ENCODE measurements around the gene PHAF1. TPM values are rescaled to one million over a fixed set of nuclear protein-coding genes. Genes with fewer than 3 reads are reported as not detected.

The PHAF1 gene
- total and polyA plus RNA-seq, 4 donors = 26.6 to 42.4 (median 28.4) TPM

GRCh38 chr16:67087291-67087690 is 22.4 kb upstream of the PHAF1 start:
- Histone ChIP-seq H3K27ac (ENCODE audit: low read depth in 1 of 2, low read length in 2 of 2) (no peak overlapping the region), H3K4me1 (ENCODE audit: control insufficient read depth in 4 of 4, insufficient read depth in 4 of 4, low read length in 3 of 4) (no peaks in the 10 kb centered on the region), H3K9me3 (ENCODE audit: control insufficient read depth in 4 of 4, low read length in 3 of 4) (no peaks in the 10 kb centered on the region), H3K9ac (ENCODE audit: low read depth in 1 of 2, low read length in 2 of 2) (no peak overlapping the region), H3K27me3 (ENCODE audit: control insufficient read depth in 4 of 4, insufficient read depth in 4 of 4, low read length in 3 of 4) (no peaks in the 10 kb centered on the region), H3K36me3 (ENCODE audit: control insufficient read depth in 4 of 4, insufficient read depth in 3 of 4, low read depth in 1 of 4, low read length in 3 of 4) (peaks cover 0 to 3% (median 0%) of the 10 kb centered on the region in 4 donors), H3K4me3 (ENCODE audit: low read depth in 1 of 3, low read length in 3 of 3) (no peak overlapping the region)
- WGBS = 98% methylated on average over 1 of the region's 1 CpG
- TF ChIP-seq RXRA (IDR thresholded peaks at IDR 0.05) (no peak), JUND (IDR thresholded peaks at IDR 0.05) (no peak), TAF1 (conservative IDR thresholded peaks at IDR 0.05) (no peak), RAD21 (IDR thresholded peaks at IDR 0.05) (no peak), GABPA (IDR thresholded peaks at IDR 0.05 in 1 of 2, conservative IDR thresholded peaks at IDR 0.05 in 1 of 2) (no peak), HNF4G (IDR thresholded peaks at IDR 0.05) (no peak), ATF3 (IDR thresholded peaks at IDR 0.05) (no peak), HNF4A (conservative IDR thresholded peaks at IDR 0.05) (no peak), MAX (IDR thresholded peaks at IDR 0.05) (no peak)
- DNase-seq (ENCODE audit: low spot score) = no peak

- H3K36me3 ChIP-seq (ENCODE audit: control insufficient read depth in 4 of 4, insufficient read depth in 3 of 4, low read depth in 1 of 4, low read length in 3 of 4) = peaks cover 0 to 3% (median 0%) of the 10 kb centered on the region in 4 donors
- no peak overlapping the region for H3K4me3 ChIP-seq (ENCODE audit: low read depth in 1 of 3, low read length in 3 of 3)
- H3K9ac ChIP-seq (ENCODE audit: low read depth in 1 of 2, low read length in 2 of 2) = no peak overlapping the region
- H3K27me3 ChIP-seq (ENCODE audit: control insufficient read depth in 4 of 4, insufficient read depth in 4 of 4, low read length in 3 of 4) = no peaks in the 10 kb centered on the region
- DNase-seq (ENCODE audit: low spot score) = no peak
- H3K4me1 ChIP-seq (ENCODE audit: control insufficient read depth in 4 of 4, insufficient read depth in 4 of 4, low read length in 3 of 4) = no peaks in the 10 kb centered on the region
- H3K9me3 ChIP-seq (ENCODE audit: control insufficient read depth in 4 of 4, low read length in 3 of 4) = no peaks in the 10 kb centered on the region
- TF ChIP-seq MAX (IDR thresholded peaks at IDR 0.05) (no peak), ATF3 (IDR thresholded peaks at IDR 0.05) (no peak), FOXA1 (IDR thresholded peaks at IDR 0.05) (no peak), JUND (IDR thresholded peaks at IDR 0.05) (no peak), HNF4A (conservative IDR thresholded peaks at IDR 0.05) (no peak), GABPA (IDR thresholded peaks at IDR 0.05 in 1 of 2, conservative IDR thresholded peaks at IDR 0.05 in 1 of 2) (no peak), RXRA (IDR thresholded peaks at IDR 0.05) (no peak)
- TF ChIP-seq, protein P1, sequence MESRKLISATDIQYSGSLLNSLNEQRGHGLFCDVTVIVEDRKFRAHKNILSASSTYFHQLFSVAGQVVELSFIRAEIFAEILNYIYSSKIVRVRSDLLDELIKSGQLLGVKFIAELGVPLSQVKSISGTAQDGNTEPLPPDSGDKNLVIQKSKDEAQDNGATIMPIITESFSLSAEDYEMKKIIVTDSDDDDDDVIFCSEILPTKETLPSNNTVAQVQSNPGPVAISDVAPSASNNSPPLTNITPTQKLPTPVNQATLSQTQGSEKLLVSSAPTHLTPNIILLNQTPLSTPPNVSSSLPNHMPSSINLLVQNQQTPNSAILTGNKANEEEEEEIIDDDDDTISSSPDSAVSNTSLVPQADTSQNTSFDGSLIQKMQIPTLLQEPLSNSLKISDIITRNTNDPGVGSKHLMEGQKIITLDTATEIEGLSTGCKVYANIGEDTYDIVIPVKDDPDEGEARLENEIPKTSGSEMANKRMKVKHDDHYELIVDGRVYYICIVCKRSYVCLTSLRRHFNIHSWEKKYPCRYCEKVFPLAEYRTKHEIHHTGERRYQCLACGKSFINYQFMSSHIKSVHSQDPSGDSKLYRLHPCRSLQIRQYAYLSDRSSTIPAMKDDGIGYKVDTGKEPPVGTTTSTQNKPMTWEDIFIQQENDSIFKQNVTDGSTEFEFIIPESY (IDR thresholded peaks at IDR 0.05) = no peak
- TF ChIP-seq, protein P2, sequence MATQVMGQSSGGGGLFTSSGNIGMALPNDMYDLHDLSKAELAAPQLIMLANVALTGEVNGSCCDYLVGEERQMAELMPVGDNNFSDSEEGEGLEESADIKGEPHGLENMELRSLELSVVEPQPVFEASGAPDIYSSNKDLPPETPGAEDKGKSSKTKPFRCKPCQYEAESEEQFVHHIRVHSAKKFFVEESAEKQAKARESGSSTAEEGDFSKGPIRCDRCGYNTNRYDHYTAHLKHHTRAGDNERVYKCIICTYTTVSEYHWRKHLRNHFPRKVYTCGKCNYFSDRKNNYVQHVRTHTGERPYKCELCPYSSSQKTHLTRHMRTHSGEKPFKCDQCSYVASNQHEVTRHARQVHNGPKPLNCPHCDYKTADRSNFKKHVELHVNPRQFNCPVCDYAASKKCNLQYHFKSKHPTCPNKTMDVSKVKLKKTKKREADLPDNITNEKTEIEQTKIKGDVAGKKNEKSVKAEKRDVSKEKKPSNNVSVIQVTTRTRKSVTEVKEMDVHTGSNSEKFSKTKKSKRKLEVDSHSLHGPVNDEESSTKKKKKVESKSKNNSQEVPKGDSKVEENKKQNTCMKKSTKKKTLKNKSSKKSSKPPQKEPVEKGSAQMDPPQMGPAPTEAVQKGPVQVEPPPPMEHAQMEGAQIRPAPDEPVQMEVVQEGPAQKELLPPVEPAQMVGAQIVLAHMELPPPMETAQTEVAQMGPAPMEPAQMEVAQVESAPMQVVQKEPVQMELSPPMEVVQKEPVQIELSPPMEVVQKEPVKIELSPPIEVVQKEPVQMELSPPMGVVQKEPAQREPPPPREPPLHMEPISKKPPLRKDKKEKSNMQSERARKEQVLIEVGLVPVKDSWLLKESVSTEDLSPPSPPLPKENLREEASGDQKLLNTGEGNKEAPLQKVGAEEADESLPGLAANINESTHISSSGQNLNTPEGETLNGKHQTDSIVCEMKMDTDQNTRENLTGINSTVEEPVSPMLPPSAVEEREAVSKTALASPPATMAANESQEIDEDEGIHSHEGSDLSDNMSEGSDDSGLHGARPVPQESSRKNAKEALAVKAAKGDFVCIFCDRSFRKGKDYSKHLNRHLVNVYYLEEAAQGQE (IDR thresholded peaks at IDR 0.05) = no peak
- H3K27ac ChIP-seq (ENCODE audit: low read depth in 1 of 2, low read length in 2 of 2) = no peak overlapping the region
These were observed 21.9 kb upstream of the PHAF1 start for GRCh38 chr16:67087803-67088202.
